NCI-H1092 (cell line): ENCODE data around the gene EPB41.

ENCODE experiments used
- DNase-seq: peaks from one replicate; lab custom pipeline; 2025; lab: John Stamatoyannopoulos, UW

The EPB41 gene

DNA sequence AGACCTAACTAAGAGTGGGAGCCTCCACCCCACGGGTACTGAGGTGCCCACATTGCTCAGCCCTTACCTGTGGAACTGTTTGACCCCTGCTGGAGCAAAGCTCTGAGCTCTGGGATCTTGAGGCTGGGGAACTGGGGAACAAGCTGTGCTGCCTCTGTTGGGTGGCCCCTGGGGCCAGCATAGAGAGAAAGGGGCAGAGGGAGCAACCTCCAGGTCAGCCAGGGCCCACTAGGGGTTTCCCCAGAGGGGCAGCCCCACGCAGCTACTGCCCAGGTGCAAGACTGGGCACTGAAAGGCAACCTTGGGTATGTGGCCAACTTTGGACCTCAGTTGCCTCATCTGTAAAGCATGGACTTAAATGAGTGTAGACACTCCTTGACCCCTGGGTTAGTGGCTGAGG lies 23.5 kb upstream of the EPB41 start:
- DNase-seq = no peak

DNA sequence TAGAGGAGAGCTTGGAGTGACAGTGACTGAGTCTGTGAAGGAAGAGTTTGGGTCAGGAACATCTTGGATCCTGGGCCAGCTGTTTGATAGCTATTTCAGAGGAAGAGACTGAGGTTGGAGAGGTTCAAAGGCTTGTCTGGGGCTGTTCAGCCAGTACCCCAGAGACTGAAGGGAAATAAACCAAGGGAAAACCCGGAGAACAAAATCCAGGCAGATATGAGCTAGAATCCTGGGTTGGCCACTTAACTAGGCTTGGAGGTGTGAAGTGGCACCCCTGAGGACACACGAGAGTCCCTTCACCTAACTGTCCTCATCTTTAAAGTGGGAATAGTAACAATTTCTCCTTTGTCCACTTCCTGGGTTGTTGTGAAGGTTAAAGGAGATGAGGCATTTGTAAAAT lies 23.1 kb upstream of the EPB41 start:
- DNase-seq = no peak

DNA sequence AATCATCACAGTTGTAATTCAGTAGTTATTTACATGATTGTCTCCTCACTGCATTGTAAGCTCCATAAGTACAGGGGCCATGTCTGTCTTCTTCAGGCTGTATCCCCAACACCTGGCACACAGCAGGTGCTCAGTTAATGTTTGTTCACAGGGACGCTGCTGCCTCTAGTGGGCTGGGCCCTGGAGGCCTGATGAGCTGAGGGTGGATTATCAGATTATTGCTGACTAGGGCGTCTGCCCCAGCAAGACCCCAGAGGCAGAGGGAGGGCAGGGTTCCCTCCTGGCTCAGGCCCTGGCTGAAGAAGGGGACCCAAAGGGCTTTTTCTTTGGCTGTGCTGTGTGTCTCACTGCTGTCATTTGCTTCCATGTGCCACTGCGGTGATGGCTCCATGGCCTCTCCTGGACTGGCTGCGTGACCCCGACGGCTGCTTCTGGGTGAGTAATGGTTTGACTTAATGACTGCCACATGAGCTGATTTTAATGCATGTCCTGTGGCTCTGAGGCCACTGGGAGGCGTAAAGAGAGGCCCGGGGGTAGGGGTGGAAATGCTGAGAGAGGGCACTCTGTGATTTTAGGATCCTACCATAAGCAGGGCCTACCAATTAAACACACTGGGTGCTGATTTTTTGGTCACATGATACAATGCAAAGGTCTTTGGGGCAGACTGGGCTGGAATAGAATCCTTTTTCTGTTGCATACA lies 20.8 kb upstream of the EPB41 start:
- no peak for DNase-seq

DNA sequence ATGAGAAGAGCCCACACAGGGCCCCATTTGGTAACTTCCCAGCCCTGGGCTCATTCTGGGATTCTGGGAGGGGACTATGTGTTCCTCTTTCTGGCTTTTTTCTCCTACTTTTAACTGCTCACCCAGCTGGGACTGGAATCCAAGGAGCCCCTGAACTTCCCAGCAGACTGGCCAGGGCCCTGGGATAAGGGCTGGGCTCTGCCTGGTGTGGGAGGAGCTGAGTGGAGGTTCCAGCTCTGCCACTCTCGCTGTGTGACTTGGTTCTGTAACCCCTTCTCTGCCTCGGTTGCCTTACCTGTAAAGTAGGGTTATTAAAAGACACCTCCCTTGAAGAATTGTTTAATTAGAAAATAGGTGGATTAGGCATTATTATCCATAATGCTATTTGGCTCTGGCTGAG lies 19.6 kb upstream of the EPB41 start:
- no peak for DNase-seq

DNA sequence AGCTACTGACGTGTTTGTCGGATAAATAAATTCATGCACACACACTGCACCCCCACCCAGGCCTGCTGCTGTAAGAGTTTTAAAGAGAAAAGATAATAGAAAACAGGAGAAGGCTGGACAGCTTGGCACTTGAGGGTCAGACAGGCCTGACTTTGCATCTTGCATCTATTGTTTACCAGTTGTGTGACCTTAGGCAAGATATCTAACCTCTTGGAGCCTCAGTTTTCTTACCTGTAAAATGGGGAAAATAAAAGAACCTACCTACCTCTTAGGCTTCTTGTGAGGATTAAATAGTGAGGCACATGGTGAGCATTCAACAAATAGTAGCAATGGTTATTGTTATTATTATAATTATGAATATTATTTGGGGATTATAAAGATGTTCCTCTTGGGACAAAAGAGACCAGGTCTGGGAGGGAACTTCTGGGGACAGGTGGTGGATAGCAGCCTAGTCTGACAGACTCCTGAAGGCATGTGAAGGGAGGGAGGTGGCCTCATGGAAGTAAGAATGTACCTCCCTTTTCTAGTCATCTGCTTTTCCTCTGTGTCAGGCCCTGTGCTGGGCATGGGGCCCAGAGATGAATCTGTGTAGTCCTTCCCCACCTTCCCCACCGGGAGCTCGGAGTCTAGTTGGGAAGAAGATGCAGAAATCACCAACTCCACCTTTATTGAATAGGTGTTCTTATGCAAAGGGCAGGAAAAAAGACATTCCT lies 18.3 kb upstream of the EPB41 start:
- DNase-seq = no peak

DNA sequence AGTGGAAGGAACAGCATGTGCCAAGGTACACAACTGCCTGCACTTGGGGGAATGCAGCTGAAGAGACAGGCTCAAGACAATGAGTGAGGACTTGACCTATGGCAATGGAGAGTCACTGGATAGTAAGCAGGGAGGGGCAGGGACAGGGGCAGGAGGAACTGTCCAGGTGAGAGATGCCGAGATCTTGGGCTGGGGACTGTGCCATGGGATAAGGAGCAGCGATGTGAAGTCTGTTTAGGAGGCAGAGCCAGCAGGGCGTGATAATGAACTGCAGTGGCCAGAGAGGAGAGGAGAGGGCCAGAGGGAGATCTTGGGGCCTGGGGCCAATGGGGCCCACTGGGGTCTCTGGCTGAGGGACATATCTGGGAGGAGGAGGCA lies 17.8 kb upstream of the EPB41 start:
- no peak for DNase-seq

DNA sequence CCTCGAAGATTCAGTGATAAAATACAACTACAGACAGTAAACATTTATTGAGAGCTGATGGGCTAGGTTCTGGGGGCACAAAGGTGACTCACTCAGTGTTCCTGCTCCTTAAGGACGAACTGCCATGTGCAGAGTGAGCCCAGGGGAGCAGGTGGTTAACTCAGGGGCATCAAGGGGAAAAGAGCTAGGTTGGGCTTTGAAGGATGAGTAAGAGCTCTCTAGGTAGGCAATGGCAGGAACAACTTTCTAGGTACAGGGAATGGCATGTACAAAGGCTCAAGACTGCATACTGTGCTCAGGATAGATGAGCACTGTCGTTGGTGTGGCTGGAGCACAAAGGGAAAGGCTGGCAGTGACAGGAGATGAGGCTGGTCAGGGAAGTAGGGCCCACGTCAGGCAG lies 16.6 kb upstream of the EPB41 start:
- DNase-seq = no peak

DNA sequence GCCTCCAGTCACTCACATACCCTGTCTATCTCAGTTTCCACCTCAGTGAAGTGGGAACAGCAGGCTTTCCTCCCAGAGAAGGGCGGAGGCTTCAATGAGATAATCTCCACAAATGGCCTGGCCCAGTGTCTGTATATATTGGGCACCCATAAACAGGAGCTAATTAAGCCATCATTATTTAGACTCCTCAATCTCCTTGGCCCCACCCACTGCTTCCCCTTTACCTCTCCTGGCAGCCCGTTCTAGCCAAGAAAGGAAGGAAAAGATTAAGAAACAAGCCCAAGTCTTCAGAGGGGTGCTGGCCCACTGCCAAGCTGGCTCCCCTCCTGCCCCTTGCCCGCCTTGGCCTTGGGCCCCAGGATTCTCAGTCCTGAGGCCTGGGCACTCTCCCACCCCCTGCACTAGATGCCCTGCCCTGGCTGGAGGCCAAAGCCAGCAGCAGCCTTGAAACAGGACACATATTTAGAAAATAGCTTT lies 15.9 kb upstream of the EPB41 start:
- no peak for DNase-seq

DNA sequence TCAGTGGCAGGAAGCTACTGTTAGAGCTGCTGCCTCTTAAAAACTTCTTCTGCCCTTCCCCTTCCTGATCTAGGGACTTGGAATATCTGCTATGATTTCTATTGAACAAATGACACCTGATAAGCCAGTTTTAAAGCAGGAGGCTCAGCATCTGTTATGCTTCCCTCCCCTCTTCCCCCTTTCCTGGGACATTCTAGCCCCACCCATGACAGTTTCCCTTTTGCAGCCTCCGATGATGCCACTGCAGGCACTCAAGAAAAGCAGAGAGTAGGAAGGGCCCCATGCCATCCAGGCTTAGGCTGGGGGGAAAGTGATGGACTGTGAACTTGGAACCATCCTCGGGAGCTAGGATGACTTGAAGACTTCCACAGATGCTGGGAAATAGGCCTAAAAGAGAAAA lies 15.1 kb upstream of the EPB41 start:
- no peak for DNase-seq

DNA sequence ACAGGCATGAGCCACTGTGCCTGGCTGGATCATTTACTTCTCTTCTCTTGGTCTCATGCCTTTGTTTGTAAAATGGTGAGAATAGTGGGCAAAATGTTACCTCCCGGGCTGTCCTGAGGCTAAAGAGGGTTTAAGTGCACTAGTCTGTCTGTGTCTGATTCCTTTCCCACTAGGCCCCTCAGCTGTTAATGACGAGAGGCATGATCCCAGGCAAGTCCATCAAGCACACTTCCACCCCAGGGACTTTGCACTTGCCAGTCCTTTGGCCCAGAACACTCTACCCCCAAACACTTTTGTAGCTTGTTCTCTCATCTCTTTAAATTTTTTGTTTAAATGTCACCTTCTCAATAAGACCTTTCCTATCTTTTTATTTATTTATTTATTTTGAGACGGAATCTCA lies 13.8 kb upstream of the EPB41 start:
- no peak for DNase-seq

DNA sequence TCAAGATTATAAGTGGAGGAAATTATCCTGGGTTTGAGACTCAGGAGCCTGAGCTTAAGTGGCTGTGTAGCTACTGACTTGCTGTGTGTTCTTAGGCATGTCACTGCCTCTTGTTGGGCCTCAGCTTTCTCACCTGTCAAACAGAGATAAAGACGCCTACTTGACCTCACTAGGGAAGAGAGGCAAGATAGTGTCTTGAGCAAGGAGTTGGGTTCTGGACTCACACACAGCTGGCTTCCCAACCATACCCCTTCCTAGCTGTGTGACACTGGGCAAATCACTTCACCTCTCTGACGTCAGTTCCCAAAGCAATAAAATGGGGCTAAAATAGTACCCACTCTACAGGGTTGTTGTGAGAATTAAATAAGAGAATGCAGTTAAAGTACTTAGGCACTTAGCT lies 11.6 kb upstream of the EPB41 start:
- no peak for DNase-seq

DNA sequence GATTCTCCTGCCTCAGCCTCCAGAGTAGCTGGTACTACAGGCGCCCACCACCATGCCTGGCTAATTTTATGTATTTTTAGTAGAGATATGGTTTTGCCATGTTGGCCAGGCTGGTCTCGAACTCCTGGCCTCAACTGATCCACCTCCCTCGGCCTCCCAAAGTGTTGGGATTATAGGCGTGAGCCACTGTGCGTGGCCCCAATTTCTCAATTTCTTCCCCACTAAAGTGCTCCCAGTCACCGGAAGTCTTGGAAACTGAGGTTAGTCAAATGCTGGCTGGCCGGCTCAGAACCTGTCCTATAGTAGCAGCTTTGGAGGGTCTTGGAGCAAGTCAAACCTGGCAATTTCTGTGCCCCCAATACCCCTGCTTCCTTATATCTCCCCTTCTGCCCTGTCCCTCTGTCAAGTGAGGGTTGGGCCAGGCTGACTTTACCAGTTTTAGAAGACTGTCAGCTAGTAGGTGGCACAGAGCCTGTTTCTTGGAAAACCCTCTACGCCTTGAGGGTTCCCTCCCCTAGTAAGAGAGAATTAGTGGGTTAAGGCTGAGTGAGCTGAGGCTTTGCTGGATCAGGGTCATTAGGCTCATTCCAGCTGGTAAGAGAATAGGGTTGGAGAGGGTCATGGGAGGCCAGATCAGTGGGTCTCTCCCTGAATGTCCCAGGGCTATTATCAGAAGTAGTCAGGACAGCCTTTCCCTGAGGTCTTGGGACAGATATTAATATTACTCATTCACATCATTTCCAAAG lies 8.3 kb upstream of the EPB41 start:
- DNase-seq = no peak

DNA sequence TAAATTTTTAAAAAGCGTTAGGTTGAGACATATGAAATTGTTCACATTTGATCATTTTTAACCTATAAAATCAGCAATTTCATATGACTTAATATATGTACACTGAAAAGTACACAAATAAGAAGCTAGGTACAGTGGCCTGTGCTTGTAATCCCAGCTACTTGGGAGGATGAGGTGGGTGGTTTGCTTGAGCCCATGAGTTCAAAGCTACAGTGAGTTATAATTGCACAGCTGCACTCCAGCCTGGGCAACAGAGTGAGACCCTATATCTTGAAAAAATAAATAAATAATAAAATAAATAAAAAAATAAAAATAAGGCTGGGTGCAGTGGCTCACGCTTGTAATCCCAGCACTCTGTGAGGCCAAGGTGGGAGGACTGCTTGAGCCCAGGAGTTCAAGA lies 5.2 kb upstream of the EPB41 start:
- DNase-seq = no peak

DNA sequence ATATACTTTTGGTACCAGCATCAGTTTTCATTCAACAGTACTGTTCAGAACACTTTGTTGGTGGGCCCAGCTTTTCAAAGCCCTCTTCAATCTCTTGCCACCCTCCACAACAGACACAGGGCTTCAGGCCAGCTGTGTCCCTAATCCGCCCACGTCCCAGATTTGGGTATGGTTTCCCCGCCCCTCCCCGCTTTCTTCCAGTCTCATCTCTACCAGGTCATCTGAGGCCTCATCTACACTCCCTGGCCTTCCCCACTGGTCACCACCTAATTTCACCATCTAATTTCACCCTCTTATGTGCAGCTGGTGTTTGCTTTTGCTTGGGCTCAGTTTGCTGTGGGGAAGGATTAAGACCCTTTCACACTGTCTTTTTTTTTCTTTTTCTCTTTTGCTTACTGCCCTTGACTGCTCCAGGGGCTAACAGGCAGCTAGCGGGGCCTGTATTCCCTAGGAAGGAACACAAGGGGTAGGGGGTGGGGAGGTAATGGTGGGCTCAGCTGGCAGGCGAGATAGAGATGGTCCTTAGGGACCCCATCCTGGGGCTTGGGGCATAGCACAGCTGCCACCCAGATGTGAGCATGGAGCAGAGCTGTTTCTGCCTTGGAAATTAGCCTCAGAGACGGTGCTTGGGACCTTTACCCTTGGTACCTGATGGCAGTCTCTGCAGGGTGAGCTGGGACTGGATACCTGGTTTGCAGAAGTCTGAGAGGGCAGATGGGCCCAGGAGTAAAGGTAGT lies 3.8 kb upstream of the EPB41 start:
- no peak for DNase-seq

DNA sequence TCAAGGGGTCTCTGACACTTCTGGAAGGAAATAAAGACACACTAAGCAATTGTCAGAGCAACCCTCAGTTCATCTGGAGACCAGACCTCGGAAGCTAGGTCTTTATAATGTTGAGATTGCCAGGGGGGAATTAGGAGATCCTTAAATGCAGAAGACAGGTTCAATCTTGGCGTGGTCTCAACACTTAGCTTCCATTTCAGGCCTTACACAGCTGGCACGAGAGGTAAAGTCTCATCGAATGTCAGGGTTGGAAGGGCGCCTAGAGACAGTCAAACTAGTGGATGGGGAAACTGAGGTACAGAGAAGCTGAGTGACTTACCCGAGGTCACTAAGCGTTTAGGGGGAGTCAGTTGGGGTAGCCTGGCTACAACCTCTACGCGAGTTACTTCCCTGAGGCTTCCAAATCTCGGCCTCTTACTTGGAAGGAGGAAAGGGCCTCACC lies 562 bp upstream of the EPB41 start:
- no peak for DNase-seq

DNA sequence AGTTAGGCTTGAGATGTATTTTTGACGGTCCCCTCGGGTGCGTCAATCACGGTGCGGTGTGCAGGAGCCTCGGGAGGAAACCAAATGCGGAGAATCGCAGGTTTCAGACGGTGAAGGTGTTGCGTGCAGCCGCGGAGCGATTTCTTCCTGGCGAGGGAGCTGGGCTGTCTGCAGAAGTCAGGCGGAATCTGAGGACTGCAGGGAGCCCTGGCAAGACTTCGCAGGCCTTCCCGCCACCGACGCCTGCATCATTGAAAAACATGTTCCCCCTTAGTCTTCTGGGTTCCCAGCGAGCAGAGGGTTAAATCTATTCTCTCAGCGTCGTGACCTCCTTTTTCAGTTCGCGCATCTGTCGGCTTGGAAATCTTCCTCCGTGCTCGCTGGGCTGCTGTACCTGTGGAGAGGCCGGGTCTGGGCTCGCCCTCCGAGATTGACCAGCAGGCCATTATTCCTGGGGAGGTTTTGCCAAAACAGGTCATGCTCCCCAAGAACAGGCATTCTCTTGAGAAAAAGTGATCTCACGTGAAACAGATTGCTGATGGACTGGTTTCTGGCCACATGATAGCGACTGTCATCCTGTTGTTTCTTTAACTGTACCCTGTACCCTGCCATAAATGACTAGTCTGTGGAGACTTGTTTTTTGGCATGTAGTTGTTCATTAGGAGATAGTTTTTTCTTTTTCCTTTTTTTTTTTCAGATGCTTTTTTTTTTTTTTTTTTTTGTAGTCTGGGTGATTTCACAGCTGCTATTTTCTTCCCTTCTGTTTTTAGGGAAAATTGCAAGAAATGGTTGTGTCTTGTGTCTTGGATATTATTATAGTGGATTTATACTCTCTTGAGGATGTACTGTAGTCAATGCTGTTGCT lies 894 bp downstream of the EPB41 start:
- peak; percentile 49 for DNase-seq

DNA sequence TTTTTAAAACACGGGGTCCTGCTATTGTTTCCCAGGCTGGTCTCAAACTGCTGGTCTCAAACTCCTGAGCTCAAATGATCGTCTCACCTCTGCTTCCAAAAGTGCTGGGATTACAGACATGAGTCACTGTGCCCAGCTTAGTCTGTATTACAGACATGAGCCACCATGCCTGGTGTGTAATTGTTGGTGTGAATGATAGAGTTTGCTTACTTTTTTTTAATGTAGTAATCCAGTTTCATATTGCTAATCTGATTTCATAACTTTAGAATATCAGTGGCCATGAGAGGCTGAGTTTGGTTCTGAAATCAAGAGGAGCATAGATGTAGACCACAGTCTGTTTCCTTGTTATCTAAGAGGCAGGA lies 3.4 kb downstream of the EPB41 start:
- DNase-seq = no peak

DNA sequence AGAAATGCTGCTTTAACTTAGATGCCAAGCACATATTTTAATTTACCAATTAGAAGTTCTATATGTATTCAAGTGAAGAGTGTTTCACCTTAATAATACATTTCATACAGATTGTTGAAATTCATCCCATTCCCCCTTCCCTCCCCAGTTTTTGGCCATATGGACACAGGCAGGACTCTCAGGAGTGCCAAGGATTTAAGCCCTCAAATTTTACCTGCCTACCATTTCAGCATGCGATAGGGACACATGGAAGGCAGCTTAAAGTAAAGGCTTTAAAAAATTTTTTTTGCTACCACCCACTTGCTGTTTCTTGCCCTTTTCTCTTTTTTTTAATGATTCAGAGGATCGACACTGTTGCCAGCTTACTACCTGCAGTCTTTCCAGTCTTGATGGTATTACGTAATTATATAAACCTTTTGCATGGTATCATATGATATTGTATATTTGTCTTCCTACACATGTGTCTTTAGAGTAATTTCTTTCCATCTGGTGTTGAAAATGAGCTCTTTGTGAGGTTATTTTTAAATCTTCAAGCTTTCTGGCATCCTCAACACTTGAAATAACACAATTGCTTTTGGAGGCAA lies 7.0 kb downstream of the EPB41 start:
- DNase-seq = no peak

DNA sequence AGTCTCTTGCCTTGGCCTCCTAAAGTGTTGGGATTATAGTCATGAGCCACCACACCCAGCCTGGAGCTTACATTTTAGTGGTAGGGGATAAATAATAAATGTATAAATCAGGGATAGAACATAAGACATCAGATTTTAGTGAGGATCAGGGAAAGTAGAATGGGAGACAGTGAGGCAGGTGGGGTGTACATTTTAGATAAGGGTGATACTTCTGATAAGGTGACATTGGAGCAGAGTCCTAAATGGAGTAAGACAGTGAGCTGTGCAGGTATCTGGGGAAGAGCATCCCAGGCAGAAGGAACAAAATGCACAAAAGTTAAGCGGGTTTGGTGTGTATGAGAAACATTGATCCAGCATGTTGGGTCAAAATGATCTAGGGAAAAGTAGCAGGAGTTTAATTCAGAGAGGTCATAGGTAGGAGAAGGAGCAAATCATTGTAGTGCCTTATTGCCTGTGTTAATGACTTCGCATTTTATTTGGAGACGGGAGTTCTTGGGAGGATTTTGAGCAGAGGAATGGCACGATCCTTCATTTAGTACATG lies 11.1 kb downstream of the EPB41 start:
- DNase-seq = no peak

DNA sequence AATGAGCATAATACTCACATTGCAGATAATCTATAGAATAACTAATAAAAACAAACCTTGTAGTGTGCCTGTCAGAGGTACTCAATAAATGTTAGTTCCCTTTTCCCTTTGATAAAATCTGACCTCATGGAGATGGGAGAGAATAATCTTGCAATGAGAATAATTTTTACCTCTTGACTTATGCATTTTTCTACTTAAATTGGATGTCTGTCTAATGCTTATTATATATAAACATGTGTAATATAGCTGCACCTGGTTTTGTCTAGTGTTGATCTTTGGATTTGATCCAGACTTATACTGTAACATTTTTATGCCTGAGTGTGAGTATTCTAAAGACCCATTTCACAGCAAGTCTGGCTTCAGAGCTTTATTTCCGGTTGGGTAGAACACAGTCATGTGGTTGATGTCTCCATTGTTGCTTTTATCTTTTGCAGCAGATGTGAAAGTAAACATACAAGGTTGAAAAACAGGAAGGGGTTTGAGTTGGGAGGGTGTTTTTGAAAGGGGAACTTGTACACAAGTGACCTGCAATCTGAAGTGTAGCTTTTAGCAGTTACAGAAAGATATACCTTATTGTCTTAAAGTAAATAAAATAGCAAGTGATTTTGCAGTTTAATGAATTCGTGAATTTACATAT lies 12.4 kb downstream of the EPB41 start:
- no peak for DNase-seq
